ENCODE data around the gene MCFD2. TPM values are rescaled to one million over a fixed set of nuclear protein-coding genes. Genes with fewer than 3 reads are reported as not detected.

MCFD2 gene
- polyA plus RNA-seq, 1 donor: 37.4 TPM

- no peak for DNase-seq
These were observed 42.6 kb downstream of the MCFD2 start for GRCh38 chr2:46872902-46873603.

- DNase-seq: no peak
These were observed 43.6 kb downstream of the MCFD2 start for GRCh38 chr2:46871976-46872381.

GRCh38 chr2:46870051-46870839 is 45.4 kb downstream of the MCFD2 start:
- DNase-seq: no peak

- DNase-seq: no peak
These were observed 46.0 kb downstream of the MCFD2 start for GRCh38 chr2:46869621-46870020.

GRCh38 chr2:46866770-46867246 is 48.8 kb downstream of the MCFD2 start:
- no peak for DNase-seq

GRCh38 chr2:46865181-46865970 is 50.2 kb downstream of the MCFD2 start:
- no peak for DNase-seq

- no peak for DNase-seq
These were observed 51.7 kb downstream of the MCFD2 start for GRCh38 chr2:46863882-46864281.

GRCh38 chr2:46862514-46862913 is 53.1 kb downstream of the MCFD2 start:
- no peak for DNase-seq

GRCh38 chr2:46861916-46862315 is 53.7 kb downstream of the MCFD2 start:
- no peak for DNase-seq

GRCh38 chr2:46859482-46859881 is 56.1 kb downstream of the MCFD2 start:
- no peak for DNase-seq

GRCh38 chr2:46858702-46859090 is 56.9 kb downstream of the MCFD2 start:
- DNase-seq: no peak

GRCh38 chr2:46857871-46858701 is 57.5 kb downstream of the MCFD2 start:
- DNase-seq: no peak

GRCh38 chr2:46856336-46856735 is 59.3 kb downstream of the MCFD2 start:
- no peak for DNase-seq

- no peak for DNase-seq
These were observed 59.8 kb downstream of the MCFD2 start for GRCh38 chr2:46855805-46856204.

- DNase-seq: no peak
These were observed 61.3 kb downstream of the MCFD2 start for GRCh38 chr2:46854260-46854659.

- DNase-seq: no peak
These were observed 63.0 kb downstream of the MCFD2 start for GRCh38 chr2:46852598-46852997.

- DNase-seq: no peak
These were observed 63.5 kb downstream of the MCFD2 start for GRCh38 chr2:46852124-46852523.

Other genes with a start within 250 kb of the MCFD2 start
- 21.7 TPM for gene SOCS5, start 216.5 kb downstream of the MCFD2 start, polyA plus RNA-seq (ENCODE audit: insufficient read length)
- gene TTC7A, start 25.4 kb upstream of the MCFD2 start, polyA plus RNA-seq (ENCODE audit: insufficient read length): 9.6 TPM
- gene STPG4, start 239.5 kb upstream of the MCFD2 start, polyA plus RNA-seq (ENCODE audit: insufficient read length): not detected

Data from hindlimb muscle (tissue), 1 donor.